Measurements from ENCODE around the gene ELMO1.

DNA sequence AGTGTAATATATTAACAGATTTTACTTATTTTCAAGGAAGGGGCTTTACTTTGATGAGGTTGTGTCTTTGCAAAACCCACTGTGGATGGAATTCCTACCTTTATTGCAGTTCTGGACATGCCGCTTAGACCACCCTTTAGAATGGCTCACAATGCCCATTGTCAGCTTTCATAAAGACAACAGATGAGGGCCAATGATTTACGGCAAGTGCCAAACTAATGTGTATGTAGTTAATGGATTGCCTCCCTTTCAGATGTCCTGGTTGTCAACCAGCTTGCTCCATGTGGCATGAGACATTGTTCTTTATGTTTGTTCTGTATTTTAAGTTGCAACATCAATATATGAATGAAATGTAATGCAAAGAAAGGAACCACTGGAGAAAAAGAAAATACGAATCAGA lies 35.0 kb upstream of the ELMO1 start:
- TF ChIP-seq KMT2A (CRISPR knock-in tag; IDR thresholded peaks at IDR 0.05) (no peak), KLF9 (CRISPR knock-in tag; IDR thresholded peaks at IDR 0.05; ENCODE audit: low read depth) (no peak), RAD21 (CRISPR knock-in tag; IDR thresholded peaks at IDR 0.05) (no peak), PHF21A (CRISPR knock-in tag; IDR thresholded peaks at IDR 0.05) (no peak), CHD4 (IDR thresholded peaks at IDR 0.05; ENCODE audit: borderline replicate concordance, low read length) (no peak), PLRG1 (conservative IDR thresholded peaks at IDR 0.05) (no peak), HMG20B (CRISPR knock-in tag; conservative IDR thresholded peaks at IDR 0.05) (no peak), GLMP (CRISPR knock-in tag; IDR thresholded peaks at IDR 0.05; ENCODE audit: borderline replicate concordance) (no peak)
- TF ChIP-seq, protein P1, sequence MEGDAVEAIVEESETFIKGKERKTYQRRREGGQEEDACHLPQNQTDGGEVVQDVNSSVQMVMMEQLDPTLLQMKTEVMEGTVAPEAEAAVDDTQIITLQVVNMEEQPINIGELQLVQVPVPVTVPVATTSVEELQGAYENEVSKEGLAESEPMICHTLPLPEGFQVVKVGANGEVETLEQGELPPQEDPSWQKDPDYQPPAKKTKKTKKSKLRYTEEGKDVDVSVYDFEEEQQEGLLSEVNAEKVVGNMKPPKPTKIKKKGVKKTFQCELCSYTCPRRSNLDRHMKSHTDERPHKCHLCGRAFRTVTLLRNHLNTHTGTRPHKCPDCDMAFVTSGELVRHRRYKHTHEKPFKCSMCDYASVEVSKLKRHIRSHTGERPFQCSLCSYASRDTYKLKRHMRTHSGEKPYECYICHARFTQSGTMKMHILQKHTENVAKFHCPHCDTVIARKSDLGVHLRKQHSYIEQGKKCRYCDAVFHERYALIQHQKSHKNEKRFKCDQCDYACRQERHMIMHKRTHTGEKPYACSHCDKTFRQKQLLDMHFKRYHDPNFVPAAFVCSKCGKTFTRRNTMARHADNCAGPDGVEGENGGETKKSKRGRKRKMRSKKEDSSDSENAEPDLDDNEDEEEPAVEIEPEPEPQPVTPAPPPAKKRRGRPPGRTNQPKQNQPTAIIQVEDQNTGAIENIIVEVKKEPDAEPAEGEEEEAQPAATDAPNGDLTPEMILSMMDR (CRISPR knock-in tag; IDR thresholded peaks at IDR 0.05): no peak

Measured in HepG2 (cell line).